Ectodermal cell (in vitro differentiated cells): ENCODE data around the gene HS3ST6. TPM values are rescaled to one million over a fixed set of nuclear protein-coding genes. Genes with fewer than 3 reads are reported as not detected.
"Not testable (repeated sequence)": the region's sequence is repeated elsewhere in the genome, so short reads cannot be mapped to it uniquely, and the experiment has no call there.

Experiments
- H3K27ac ChIP-seq: 2 replicates; pipeline ENCODE4 v1.7.0; 2013; ENCODE audit warnings: mild to moderate bottlenecking, low read depth, low read length; ENCODE audit not compliant: insufficient read depth, poor library complexity, severe bottlenecking
- H3K27me3 ChIP-seq: 2 replicates; pipeline ENCODE4 v1.7.0; 2013; ENCODE audit warnings: mild to moderate bottlenecking, low read length; ENCODE audit not compliant: insufficient read depth, control insufficient read depth, poor library complexity, severe bottlenecking
- H3K36me3 ChIP-seq: one replicate; pipeline ENCODE4 v1.7.0; 2013; ENCODE audit warnings: low read length; ENCODE audit not compliant: control insufficient read depth, insufficient read depth
- H3K4me1 ChIP-seq: one replicate; pipeline ENCODE4 v1.7.0; 2013; ENCODE audit warnings: low read length; ENCODE audit not compliant: control insufficient read depth, insufficient read depth
- H3K4me3 ChIP-seq: 2 replicates; pipeline ENCODE4 v1.7.0; 2013; ENCODE audit warnings: low read depth, low read length, control low read depth; ENCODE audit not compliant: insufficient read depth
- H3K9me3 ChIP-seq: 2 replicates; pipeline ENCODE4 v1.7.0; 2013; ENCODE audit warnings: mild to moderate bottlenecking, low read length, moderate library complexity; ENCODE audit not compliant: control insufficient read depth
- WGBS, 2 experiments: methylation state at CpG; one replicate each; pipeline ENCODE4 v1.1.7; 2013; ENCODE audit warnings: missing lambda C conversion rate in 2 of 2; 5-methylcytosine and 5-hydroxymethylcytosine counted together
- polyA plus RNA-seq, 4 experiments: library from polyadenylated mRNA; stranded (reverse); fragments of 50-300 nt; gene quantifications; one replicate each; pipeline ENCODE4 v1.2.3, GENCODE V29; 2013

HS3ST6 gene
- 0.65 TPM for polyA plus RNA-seq (2013, experiment 1 of 4)
- 0.85 TPM for polyA plus RNA-seq (2013, experiment 2 of 4)
- 0.59 TPM for polyA plus RNA-seq (2013, experiment 3 of 4)
- polyA plus RNA-seq (2013, experiment 4 of 4): 0.53 TPM

GRCh38 chr16:1918351-1919326, at the start of gene HS3ST6:
Gene HS3ST6, minus strand, starts transcription at chr16:1918415. Its CDS starts 92 bp downstream, at chr16:1918323.
- H3K27me3 ChIP-seq: peaks cover 81% of the 10 kb centered on the region

DNA sequence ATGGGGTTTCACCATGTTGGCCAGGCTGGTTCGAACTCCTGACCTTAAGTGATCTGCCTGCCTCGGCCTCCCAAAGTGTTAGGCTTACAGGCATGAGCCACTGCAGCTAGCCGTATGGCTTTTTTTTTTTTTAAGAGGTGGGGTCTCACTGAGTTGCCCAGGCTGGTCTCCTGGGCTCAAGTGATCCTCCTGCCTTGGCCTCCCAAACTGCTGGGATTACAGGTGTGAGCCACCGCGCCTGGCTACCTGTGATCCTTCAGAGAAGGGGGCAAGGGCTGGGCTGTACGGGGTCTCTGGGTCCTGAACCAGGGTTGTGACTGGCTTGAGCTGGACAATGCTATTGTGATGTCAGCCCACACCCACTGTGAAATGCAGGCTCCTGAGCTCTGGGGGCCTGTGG, 48.2 kb upstream of the HS3ST6 start, which contains the start of gene RNF151:
Gene RNF151 (plus strand): TSS at position 397 of the 400 bp plus-strand sequence. CDS start 26 bp downstream, outside the sequence.
- WGBS, 2 experiments: 93 to 94% methylated on average over 6 of the region's 6 CpGs
- peaks cover 5% of the 10 kb centered on the region for H3K36me3 ChIP-seq
- H3K27ac ChIP-seq: no peak within 1 kb of the TSS

More at GRCh38 chr16:1918351-1919326, at the start of gene HS3ST6:
- Histone ChIP-seq H3K9me3 (no peaks in the 10 kb centered on the region), H3K4me1 (peaks cover 44% of the 10 kb centered on the region), H3K27ac (no peak within 1 kb of the TSS), H3K36me3 (no peaks in the 10 kb centered on the region), H3K4me3 (peak within 1 kb of the TSS; percentile 11)
- WGBS, 2 experiments: 5% methylated on average over 68 to 71 of the region's 71 CpGs

GRCh38 chr16:1965396-1966001, 47.3 kb upstream of the HS3ST6 start:
- peaks cover 24% of the 10 kb centered on the region for H3K4me1 ChIP-seq

More for the DNA sequence above, 48.2 kb upstream of the HS3ST6 start, which contains the start of gene RNF151:
- no peaks in the 10 kb centered on the region for H3K27me3 ChIP-seq
- H3K4me1 ChIP-seq: peaks cover 16% of the 10 kb centered on the region
- peak within 1 kb of the TSS; percentile 90 for H3K4me3 ChIP-seq
- H3K9me3 ChIP-seq: no peaks in the 10 kb centered on the region

GRCh38 chr16:1964506-1965395, 46.5 kb upstream of the HS3ST6 start, which contains the start of gene RPS2:
Gene RPS2, minus strand, starts transcription at chr16:1964826. Its CDS starts 201 bp downstream, at chr16:1964625.
- H3K27ac ChIP-seq: peak within 1 kb of the TSS; percentile 91
- no peaks in the 10 kb centered on the region for H3K27me3 ChIP-seq
- H3K4me3 ChIP-seq: peak within 1 kb of the TSS; percentile 90
- H3K36me3 ChIP-seq: peaks cover 5% of the 10 kb centered on the region
- H3K9me3 ChIP-seq: no peaks in the 10 kb centered on the region
- H3K4me1 ChIP-seq: peaks cover 25% of the 10 kb centered on the region
- 0% methylated on average over 97 of the region's 97 CpGs for WGBS, 2 experiments

More at GRCh38 chr16:1965396-1966001, 47.3 kb upstream of the HS3ST6 start:
- peak overlapping the region; percentile 77 for H3K27ac ChIP-seq
- peaks cover 5% of the 10 kb centered on the region for H3K36me3 ChIP-seq
- no peaks in the 10 kb centered on the region for H3K27me3 ChIP-seq
- H3K9me3 ChIP-seq: no peaks in the 10 kb centered on the region
- H3K4me3 ChIP-seq: peak overlapping the region; percentile 90
- 26 to 27% methylated on average over 24 of the region's 24 CpGs for WGBS, 2 experiments

- H3K27ac ChIP-seq: peak overlapping the region; percentile 91
- peaks cover 5% of the 10 kb centered on the region for H3K36me3 ChIP-seq
- 2 to 3% methylated on average over 44 of the region's 44 CpGs for WGBS, 2 experiments
- H3K4me3 ChIP-seq: peak overlapping the region; percentile 90
- no peaks in the 10 kb centered on the region for H3K9me3 ChIP-seq
- H3K27me3 ChIP-seq: peaks cover 1% of the 10 kb centered on the region
- H3K4me1 ChIP-seq: peaks cover 25% of the 10 kb centered on the region
These were observed 45.7 kb upstream of the HS3ST6 start for GRCh38 chr16:1963806-1964505.

- not testable (repeated sequence) for H3K9me3 ChIP-seq, H3K36me3 ChIP-seq, H3K27me3 ChIP-seq, H3K4me3 ChIP-seq
- WGBS, 2 experiments: 90 to 91% methylated on average over 37 of the region's 37 CpGs
- peak overlapping the region; percentile 60 for H3K27ac ChIP-seq
- H3K4me1 ChIP-seq: peaks cover 25% of the 10 kb centered on the region
These were observed 44.2 kb upstream of the HS3ST6 start for GRCh38 chr16:1962161-1963153.

DNA sequence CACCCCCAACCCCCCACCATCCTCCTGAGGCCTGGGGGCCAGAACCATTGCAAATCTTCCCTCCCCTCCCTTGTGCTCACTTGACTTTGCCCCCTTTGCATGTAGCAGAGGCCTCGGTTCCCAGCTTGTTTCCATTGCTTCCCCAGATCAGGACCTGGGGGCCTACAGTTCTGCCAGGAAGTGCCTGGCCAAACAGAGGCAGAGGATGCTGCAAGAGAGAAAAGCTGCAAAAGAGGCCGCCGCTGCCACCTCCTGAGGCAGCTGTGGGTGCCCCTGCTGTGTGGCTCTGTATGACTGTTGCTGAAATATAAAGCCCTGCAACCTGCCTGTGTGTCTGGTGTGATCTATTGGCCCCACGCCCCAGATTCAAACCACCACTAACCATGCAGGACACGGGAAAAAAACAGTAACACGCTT, 43.4 kb upstream of the HS3ST6 start:
- 69 to 70% methylated on average over 6 of the region's 6 CpGs for WGBS, 2 experiments
- no peak overlapping the region for H3K4me3 ChIP-seq

More for the DNA sequence above, 43.4 kb upstream of the HS3ST6 start:
- Histone ChIP-seq H3K27me3 (peaks cover 4% of the 10 kb centered on the region), H3K4me1 (peaks cover 25% of the 10 kb centered on the region), H3K27ac (no peak overlapping the region), H3K9me3 (no peaks in the 10 kb centered on the region), H3K36me3 (peaks cover 5% of the 10 kb centered on the region)
